NOMO-1 (cell line): ENCODE measurements around the gene C10orf95.

ENCODE experiments used
- DNase-seq, 2 experiments: peaks; one replicate each; lab custom pipeline; 2025; ENCODE audit not compliant: unreplicated experiment in 2 of 2; lab: John Stamatoyannopoulos, UW

Gene C10orf95

DNA sequence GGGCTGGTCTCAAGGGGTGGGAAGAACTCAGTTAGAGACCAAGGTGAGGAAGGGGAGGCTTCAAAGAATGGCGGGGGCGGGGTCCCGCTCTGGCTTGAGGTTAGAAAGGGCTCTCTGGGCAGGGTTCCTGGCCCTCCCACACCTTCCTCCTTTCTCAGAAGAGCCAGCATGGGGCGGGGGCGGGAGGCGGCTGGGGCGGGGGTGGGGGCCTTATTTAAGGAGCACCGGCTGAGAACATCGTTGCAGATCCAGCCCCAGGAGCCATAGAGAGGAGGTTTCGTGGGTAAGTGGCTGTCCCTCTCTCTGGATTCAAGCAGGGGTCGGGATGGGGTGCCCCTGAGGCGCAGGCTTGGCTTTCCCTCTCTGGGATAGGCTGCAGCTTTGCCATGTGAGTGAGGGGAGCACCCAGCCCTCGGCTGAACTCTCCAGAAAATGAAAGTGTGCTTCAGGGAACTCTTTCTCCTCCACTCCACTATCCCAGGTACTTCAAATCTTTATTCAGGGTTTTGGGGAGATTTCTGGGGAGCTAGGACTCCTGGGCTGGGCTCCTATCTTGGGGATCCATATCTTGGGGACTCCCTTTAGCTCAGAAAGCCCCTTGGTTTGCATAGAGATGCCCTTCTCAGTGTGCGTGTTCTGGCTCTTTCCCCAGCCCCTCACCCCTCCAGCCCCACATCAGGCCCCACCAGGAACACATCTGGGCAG is 15.7 kb downstream of the C10orf95 start:
- DNase-seq: no peak

DNA sequence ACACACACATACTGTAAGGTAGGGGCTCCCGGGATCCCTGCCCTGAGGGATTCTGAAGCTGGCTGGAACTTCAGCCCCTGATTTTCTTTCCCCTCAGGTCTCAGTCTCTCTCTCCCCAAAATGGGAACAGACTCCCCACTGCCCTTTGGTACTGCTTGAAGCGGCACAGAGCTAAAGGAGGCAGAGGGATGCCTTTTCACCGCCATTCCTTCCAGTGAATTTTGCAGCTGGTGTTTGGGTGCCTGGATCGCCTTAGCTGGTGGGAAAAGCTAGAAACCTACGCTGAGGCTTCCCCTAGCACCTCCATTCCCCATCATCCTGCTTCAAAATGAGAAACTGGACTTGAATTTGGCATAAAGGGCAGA is 16.2 kb downstream of the C10orf95 start:
- no peak for DNase-seq

DNA sequence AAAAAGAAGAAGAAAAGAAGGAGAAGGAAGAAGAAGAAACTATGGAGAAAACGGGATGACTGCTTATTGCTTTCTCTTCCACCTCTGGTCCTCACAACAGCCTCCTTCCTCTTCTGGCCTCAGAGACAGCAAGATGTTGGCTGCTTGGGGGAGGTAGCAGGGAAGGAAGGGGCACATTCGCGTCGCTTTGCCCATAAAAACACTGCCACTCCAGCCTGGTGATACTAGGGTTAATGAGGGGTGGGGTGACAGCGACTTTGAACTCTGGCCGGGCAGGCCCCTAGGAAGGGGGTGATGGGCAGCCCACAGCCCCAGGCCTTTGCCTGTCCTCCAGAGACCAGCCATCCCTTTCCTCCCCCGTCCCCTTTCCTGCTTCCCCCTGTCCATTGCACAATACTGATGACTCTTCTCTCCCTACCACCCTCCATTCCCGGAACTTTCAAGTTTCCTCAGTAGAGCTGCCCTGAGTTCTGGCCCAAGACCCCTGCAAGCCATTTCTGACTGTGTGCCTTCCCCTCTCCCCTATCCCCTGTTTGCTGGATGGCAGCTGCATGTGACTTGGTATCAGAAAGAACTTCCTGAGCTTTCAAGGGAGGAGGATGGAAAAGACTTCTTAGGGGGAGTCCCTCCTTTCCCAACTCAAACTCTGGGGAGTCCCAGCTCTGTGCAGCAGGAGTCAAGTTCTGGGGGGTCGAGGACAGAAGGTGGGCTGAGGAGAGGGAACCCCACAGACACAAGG is 16.8 kb downstream of the C10orf95 start:
- no peak for DNase-seq

GRCh38 chr10:102433619-102434046 is 17.7 kb downstream of the C10orf95 start:
- DNase-seq: peak in 1 of 2 experiments; percentile 32

GRCh38 chr10:102432162-102432950 is 19.0 kb downstream of the C10orf95 start, which contains the start of gene CUEDC2:
CUEDC2 (minus strand) TSS chr10:102432574; CDS start chr10:102425188, 7,386 bp downstream.
- peak; percentile 97 to 98 for DNase-seq

- peak in 1 of 2 experiments; percentile 24 for DNase-seq
These were observed 19.8 kb downstream of the C10orf95 start for GRCh38 chr10:102431452-102432124.

DNA sequence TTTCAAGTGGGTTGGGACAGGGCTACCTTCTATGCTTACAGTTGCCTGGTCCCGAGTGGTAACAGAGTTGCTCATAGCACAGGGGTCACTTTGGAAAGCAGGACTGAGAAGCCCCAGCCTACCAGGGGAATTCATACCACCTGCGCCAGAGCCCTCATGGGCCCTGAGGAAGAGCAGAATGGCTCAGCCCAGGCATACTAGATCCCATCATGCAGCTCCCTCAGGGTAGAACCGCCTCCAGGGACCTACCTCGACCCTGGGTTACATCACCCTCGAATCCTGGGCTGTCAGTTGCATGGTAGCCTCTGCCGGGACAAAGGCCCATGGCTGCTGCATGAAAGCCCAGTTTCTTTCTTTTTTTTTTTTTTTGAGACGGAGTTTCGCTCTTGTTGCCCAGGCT is 21.9 kb downstream of the C10orf95 start:
- no peak for DNase-seq

- no peak for DNase-seq
These were observed 24.5 kb downstream of the C10orf95 start for GRCh38 chr10:102426803-102427287.

GRCh38 chr10:102425444-102425843 is 25.9 kb downstream of the C10orf95 start:
- no peak for DNase-seq

GRCh38 chr10:102424916-102425315 is 26.4 kb downstream of the C10orf95 start:
- DNase-seq: no peak

GRCh38 chr10:102424145-102424544 is 27.2 kb downstream of the C10orf95 start:
- DNase-seq: no peak

DNA sequence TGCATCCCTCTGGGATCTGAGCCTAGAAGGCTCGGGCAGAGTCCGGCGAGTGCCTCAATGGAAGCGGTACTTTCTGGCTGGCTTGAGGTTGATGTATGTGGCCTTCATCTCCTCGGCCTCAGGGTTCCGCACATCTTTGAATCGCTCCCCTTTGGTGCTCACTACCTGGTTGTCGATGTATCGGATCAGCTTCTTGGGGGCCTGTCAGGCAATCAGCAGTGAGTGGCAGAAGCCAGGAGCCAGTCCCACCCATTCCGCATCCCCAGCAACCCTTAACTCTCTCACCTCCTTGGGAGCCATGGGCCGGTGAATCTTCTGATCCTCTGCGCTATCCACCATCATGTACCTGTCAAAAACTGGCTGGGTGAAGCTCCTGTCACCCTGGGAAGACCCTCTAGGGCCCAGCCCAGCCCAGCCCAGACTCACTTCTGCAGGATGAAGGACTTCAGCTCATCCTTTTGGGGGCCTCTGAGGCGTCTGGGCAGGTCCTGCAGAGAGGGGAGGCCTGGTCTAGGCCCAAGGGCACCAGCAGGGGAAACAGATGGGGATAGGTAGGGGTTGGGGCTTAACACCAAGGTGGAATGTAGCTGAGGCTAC is 27.9 kb downstream of the C10orf95 start:
- no peak for DNase-seq

DNA sequence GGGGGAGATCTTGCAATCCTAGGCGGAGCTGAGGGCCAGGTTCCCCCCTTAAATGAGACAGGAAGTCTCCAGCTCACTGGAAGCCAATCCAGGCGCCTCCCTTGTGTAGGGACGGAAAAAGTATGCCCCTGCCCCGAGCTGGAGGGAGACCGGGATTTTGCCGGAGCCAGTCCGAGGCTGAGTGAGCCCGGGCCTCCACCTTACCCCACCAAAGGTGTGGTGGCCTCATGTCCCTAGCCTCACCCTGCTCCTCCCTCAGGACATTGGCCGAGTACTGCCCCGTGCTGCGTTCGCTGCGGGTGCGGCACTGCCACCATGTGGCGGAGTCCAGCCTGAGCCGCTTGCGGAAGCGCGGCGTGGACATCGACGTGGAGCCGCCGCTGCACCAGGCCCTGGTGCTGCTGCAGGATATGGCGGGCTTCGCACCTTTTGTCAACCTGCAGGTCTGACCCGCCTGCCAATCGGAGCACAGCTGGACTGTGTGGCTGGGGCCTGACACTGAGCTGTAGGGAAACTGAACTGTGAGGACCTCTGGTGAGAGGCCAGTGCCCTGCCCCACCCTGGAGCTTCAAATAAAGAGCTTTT is 28.7 kb downstream of the C10orf95 start:
- peak; percentile 68 to 75 for DNase-seq

GRCh38 chr10:102421757-102422512 is 29.4 kb downstream of the C10orf95 start:
- peak in 1 of 2 experiments; percentile 42 for DNase-seq

DNA sequence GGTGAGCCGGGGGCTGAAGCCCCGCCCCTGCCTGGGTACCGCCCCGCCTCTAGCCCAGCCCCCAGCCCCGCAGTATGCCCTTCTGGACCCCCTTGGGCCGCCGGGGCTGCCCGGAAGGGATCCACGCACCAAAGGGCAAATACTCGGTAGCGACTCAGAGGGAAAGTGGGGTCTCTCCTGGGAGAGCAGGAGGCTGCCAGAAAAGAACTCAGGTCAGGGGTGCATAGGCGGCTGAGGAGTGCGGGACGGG is 29.9 kb downstream of the C10orf95 start:
- no peak for DNase-seq

DNA sequence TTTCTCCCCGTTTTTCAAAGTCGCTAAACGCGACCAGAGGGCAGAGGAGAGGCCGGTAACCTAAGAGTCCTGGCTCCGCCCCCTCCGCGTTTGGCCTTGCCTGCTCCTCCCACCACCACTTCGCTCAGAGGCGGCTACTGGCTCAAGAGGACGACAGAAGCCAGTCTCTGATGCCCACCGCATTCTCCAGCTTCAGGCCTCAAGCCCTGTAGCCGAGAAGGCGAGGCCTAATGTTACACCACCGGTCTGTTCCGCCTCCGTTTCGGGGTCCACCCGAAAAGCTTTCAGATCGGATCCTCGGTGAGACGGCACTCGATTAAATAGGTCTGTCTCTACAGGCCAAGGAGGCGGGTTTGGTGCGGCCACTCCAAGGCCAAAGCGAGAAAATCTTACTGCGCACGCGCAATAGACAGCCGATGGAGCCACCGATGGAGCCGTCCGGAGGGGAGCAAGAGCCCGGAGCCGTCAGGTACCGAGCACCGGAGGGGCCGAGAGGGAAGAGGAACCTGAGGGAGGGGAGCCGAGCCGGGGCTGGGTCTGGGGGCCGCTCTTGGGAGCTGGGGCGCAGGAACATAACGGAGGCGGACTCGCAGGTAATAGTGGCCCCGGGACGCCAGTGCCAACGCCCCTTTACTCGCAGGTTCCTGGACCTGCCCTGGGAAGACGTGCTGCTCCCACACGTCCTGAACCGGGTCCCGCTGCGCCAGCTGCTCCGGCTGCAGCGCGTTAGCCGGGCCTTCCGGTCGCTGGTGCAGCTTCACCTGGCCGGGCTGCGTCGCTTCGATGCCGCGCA is 30.4 kb downstream of the C10orf95 start, which contains the start of gene FBXL15:
Gene FBXL15 (plus strand): TSS at position 123 of the 793 bp plus-strand sequence. CDS start 294 bp downstream, at position 417.
- DNase-seq: peak; percentile 94 to 97

- DNase-seq: no peak
These were observed 31.1 kb downstream of the C10orf95 start for GRCh38 chr10:102420181-102420713.
